Measurements from ENCODE around the gene TAC3. TPM values are rescaled to one million over a fixed set of nuclear protein-coding genes. Genes with fewer than 3 reads are reported as not detected.

TAC3 gene
- total RNA-seq, 4 donors from 2014 or later, result not detected

GRCh38 chr12:57037264-57037663 lies 20.9 kb upstream of the TAC3 start:
- Histone ChIP-seq H3K27me3 (no peaks in the 10 kb centered on the region), H3K36me3 (no peaks in the 10 kb centered on the region), H3K4me3 (no peak overlapping the region), H3K4me1 (no peaks in the 10 kb centered on the region), H3K9me3 (no peaks in the 10 kb centered on the region), H3K27ac (replicated peaks in 1 of 4) (no peak overlapping the region)
- intact Hi-C loops (cut with DNase I), result no loop called here
- 74% methylated on average over 3 of the region's 3 CpGs for WGBS
- TF ChIP-seq EP300 (IDR thresholded peaks at IDR 0.05) (no peak), POLR2A (IDR thresholded peaks at IDR 0.05; ENCODE audit: low read depth) (no peak), POLR2AphosphoS5 (IDR thresholded peaks at IDR 0.05) (no peak)
- TF ChIP-seq, protein P1, sequence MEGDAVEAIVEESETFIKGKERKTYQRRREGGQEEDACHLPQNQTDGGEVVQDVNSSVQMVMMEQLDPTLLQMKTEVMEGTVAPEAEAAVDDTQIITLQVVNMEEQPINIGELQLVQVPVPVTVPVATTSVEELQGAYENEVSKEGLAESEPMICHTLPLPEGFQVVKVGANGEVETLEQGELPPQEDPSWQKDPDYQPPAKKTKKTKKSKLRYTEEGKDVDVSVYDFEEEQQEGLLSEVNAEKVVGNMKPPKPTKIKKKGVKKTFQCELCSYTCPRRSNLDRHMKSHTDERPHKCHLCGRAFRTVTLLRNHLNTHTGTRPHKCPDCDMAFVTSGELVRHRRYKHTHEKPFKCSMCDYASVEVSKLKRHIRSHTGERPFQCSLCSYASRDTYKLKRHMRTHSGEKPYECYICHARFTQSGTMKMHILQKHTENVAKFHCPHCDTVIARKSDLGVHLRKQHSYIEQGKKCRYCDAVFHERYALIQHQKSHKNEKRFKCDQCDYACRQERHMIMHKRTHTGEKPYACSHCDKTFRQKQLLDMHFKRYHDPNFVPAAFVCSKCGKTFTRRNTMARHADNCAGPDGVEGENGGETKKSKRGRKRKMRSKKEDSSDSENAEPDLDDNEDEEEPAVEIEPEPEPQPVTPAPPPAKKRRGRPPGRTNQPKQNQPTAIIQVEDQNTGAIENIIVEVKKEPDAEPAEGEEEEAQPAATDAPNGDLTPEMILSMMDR (IDR thresholded peaks at IDR 0.05), result no peak
- no peak for DNase-seq (ENCODE audit: extremely low spot score)

DNA sequence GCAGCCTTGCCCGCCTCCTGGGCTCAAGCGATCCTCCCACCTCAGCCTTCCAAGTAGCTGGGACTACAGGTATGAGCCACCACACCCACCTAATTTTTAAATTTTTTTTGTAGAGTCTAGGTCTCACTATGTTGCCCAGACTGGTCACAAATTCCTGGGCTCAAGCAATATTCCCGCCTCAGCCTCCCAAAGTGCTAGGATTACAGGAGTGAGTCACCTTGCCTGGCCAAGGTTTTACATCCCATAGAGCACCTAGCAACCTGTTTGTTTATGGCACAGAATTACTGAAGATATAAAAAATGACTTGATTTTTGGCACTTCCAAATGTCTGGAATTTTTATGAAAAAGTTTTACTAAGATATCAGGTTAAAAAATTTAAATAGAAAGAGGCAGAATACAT lies 17.1 kb upstream of the TAC3 start:
- H3K36me3 ChIP-seq, result no peaks in the 10 kb centered on the region
- TF ChIP-seq, protein P1 (IDR thresholded peaks at IDR 0.05), result no peak
- TF ChIP-seq POLR2AphosphoS5 (IDR thresholded peaks at IDR 0.05) (no peak), POLR2A (IDR thresholded peaks at IDR 0.05; ENCODE audit: low read depth) (no peak), EP300 (IDR thresholded peaks at IDR 0.05) (no peak)
- DNase-seq (ENCODE audit: extremely low spot score), result no peak
- H3K9me3 ChIP-seq, result no peaks in the 10 kb centered on the region
- 94% methylated on average over 3 of the region's 3 CpGs for WGBS
- intact Hi-C loops (cut with DNase I), result no loop called here
- H3K4me3 ChIP-seq, result no peak overlapping the region
- no peaks in the 10 kb centered on the region for H3K4me1 ChIP-seq
- H3K27me3 ChIP-seq, result no peaks in the 10 kb centered on the region
- H3K27ac ChIP-seq (replicated peaks in 1 of 4), result no peak overlapping the region

DNA sequence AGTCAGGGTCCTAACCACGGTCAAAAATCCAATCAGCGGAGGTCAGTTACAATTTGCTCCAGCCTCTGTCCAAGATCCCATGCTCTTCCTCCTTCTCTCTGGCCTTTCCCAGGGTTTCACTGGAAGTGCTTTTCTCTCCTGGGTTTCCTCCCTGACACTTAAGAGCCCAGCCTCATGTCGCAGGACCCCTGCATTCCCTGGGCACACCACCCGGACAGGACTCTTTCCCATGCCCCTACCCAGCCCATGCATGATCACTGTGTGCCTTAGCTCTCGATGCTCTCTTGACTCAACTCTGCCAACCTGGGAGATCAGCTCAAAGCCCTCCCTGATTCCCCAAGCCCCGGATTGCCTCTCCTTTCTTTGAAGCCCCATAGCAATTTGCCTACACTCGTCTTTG lies 15.5 kb upstream of the TAC3 start:
- peaks cover 0 to 6% (median 0%) of the 10 kb centered on the region in 4 donors for H3K4me1 ChIP-seq
- no peak for DNase-seq (ENCODE audit: extremely low spot score)
- WGBS, result 89% methylated on average over 7 of the region's 7 CpGs

DNA sequence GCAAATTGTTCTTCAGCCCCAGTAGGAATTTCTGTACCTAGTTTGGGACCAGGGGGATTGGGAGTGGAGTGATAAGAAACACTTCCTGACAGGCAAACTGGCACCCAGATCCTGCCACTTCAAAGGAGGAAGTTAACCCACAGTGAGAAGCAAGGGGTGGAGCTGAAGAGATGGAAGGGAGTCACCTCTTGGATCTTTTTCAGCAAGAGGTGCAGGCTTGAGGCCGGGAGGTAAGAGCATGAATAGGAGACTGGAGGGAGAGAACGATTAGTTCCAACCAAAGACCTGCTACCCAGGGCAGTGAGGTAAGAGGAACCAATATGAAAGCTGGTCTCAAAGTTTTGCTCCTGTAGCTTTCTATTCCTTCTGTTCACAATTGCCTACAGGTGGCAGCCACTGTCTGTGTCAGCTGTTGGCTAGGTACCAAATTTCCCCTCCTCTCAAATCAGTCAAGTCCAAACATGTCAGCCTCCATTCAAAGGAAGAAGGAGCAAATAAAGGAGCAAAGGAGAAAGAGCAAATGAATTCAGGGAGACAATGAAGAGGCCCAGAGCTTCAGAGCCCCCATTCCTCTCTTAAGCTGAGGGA lies 14.9 kb upstream of the TAC3 start:
- intact Hi-C loops (cut with DNase I), result no loop called here
- H3K27me3 ChIP-seq, result no peaks in the 10 kb centered on the region
- H3K27ac ChIP-seq (replicated peaks in 1 of 4), result no peak overlapping the region
- H3K4me1 ChIP-seq, result peaks cover 0 to 6% (median 0%) of the 10 kb centered on the region in 4 donors
- H3K9me3 ChIP-seq, result no peaks in the 10 kb centered on the region
- TF ChIP-seq POLR2A (IDR thresholded peaks at IDR 0.05; ENCODE audit: low read depth) (no peak), POLR2AphosphoS5 (IDR thresholded peaks at IDR 0.05) (no peak), EP300 (IDR thresholded peaks at IDR 0.05) (no peak)
- TF ChIP-seq, protein P1 (IDR thresholded peaks at IDR 0.05), result no peak
- DNase-seq (ENCODE audit: extremely low spot score), result no peak
- 39% methylated on average over 2 of the region's 2 CpGs for WGBS
- no peak overlapping the region for H3K4me3 ChIP-seq
- no peaks in the 10 kb centered on the region for H3K36me3 ChIP-seq

More for the DNA sequence above, 15.5 kb upstream of the TAC3 start:
- TF ChIP-seq EP300 (IDR thresholded peaks at IDR 0.05) (no peak), POLR2AphosphoS5 (IDR thresholded peaks at IDR 0.05) (no peak), POLR2A (IDR thresholded peaks at IDR 0.05; ENCODE audit: low read depth) (no peak)
- TF ChIP-seq, protein P1 (IDR thresholded peaks at IDR 0.05), result no peak
- Histone ChIP-seq H3K27ac (replicated peaks in 1 of 4) (no peak overlapping the region), H3K27me3 (no peaks in the 10 kb centered on the region), H3K9me3 (no peaks in the 10 kb centered on the region), H3K36me3 (no peaks in the 10 kb centered on the region), H3K4me3 (no peak overlapping the region)
- intact Hi-C loops (cut with DNase I), result no loop called here

DNA sequence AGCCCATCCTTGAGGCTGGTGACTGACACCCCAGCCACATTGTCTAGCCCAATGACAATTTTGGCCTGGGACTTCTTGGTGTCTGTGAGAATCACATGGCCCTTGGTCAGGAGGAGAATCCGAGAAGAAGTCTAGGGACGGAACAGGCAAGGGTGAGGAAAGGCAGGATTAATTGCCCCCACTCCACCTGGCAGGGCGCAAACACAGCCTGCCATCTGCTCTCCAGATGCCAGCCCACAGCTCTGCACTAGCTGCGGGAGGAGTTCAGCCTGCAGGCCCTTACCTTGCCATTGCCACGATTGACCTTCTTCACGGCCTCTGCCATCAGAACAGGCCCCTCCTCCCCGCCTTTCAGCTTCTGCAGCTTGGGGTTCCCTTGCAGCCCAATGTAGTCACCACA lies 13.1 kb upstream of the TAC3 start:
- H3K27me3 ChIP-seq, result no peaks in the 10 kb centered on the region
- peaks cover 0 to 6% (median 0%) of the 10 kb centered on the region in 4 donors for H3K4me1 ChIP-seq
- no peaks in the 10 kb centered on the region for H3K36me3 ChIP-seq
- WGBS, result 100% methylated on average over 3 of the region's 7 CpGs
- DNase-seq (ENCODE audit: extremely low spot score), result no peak
- no peak overlapping the region for H3K4me3 ChIP-seq
- no peak for TF ChIP-seq POLR2A (IDR thresholded peaks at IDR 0.05; ENCODE audit: low read depth)
- TF ChIP-seq, protein P1 (IDR thresholded peaks at IDR 0.05), result no peak
- no peak for TF ChIP-seq POLR2AphosphoS5 (IDR thresholded peaks at IDR 0.05)
- no peak for TF ChIP-seq EP300 (IDR thresholded peaks at IDR 0.05)
- H3K27ac ChIP-seq (replicated peaks in 1 of 4), result no peak overlapping the region
- H3K9me3 ChIP-seq, result no peaks in the 10 kb centered on the region
- intact Hi-C loops (cut with DNase I), result no loop called here
